HG03342 (cell line): ENCODE measurements around the gene AGPAT4.
"Not testable (repeated sequence)": the region's sequence is repeated elsewhere in the genome, so short reads cannot be mapped to it uniquely, and the experiment has no call there.

Experiments used
- ATAC-seq: cut with Tn5 transposase; IDR thresholded peaks from one replicate; pipeline ENCODE4 v1.9.1; 2021; ENCODE audit warnings: mild to moderate bottlenecking, moderate library complexity; ENCODE audit not compliant: unreplicated experiment

Gene AGPAT4, protein sequence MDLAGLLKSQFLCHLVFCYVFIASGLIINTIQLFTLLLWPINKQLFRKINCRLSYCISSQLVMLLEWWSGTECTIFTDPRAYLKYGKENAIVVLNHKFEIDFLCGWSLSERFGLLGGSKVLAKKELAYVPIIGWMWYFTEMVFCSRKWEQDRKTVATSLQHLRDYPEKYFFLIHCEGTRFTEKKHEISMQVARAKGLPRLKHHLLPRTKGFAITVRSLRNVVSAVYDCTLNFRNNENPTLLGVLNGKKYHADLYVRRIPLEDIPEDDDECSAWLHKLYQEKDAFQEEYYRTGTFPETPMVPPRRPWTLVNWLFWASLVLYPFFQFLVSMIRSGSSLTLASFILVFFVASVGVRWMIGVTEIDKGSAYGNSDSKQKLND

DNA sequence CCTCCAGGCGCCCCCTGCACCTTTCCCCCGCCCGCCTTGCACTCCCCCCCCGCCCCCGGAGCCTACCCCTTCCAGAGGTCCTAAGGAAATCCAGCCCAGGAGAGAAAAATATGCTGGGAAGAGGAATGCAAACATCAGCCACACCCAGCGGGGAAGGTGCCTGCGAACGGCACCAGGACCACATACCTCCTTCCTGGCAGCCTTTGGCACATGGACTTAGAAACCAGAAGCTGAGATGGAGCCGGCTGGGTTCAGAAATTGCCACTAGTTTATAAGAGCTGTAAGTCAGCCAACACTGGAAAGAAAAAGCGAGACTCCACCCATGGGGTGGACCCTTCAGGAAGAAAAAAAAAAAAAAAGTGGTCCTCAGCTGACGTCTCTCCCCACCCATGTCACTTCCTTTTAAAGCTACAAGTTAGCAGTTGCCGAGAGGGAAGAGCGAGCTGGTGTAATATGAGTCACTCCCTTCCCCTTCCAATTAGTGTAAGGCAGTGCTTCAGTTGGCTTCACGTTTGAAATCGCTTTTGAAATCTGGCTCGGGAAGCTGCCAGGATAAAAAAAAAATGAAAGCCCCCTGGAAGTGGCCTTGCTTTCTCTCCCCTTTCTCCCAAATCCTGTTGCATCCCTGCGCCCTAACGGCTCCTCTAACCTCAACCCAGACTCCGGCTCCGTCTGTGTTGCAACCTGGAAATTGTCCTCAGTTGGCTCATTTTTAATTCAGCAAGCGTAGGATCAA lies at the start of gene AGPAT4:
AGPAT4 (minus strand) TSS at position 310 of the 736 bp plus-strand sequence. CDS start 41,848 bp downstream, outside the sequence.
- peak; percentile 98 for ATAC-seq

DNA sequence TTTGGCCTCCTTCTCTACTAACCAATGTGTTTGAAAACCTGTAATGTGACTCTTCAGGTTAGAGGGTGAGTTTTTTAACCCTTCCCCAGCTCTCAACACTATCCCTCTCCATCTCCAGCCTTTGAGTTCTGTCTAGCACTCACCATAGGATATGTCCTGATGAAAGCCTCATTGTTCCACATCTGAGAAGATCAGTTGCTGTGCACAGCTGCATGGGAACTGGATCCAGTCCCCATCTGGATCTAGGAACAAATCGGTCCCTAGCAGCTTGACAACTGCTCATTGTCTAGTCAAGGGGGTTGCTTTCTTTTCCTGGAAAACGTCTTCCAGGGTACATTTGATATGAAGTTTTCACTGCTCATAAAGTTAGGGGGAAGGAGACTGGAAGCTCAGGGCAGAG lies 45.4 kb upstream of the AGPAT4 start:
- ATAC-seq, result no peak

DNA sequence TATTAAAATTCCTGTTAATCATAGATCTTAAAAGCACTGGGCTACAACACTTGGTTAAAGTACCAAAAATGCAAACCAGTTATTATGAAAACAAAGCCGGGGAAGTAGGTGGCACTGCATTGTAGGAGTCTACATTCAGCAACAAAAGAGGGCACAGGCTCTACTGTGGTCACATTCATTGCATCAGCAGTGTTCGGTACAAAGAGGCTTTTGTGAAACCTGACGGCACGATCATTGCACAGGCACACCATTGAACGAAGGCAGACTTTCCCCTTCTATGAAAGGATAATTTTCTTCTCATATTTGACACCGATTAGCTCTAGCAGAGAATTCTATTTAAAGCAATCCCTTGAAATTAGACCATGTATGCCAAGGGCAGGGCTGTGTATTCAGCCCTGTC lies 44.6 kb upstream of the AGPAT4 start:
- ATAC-seq, result no peak

DNA sequence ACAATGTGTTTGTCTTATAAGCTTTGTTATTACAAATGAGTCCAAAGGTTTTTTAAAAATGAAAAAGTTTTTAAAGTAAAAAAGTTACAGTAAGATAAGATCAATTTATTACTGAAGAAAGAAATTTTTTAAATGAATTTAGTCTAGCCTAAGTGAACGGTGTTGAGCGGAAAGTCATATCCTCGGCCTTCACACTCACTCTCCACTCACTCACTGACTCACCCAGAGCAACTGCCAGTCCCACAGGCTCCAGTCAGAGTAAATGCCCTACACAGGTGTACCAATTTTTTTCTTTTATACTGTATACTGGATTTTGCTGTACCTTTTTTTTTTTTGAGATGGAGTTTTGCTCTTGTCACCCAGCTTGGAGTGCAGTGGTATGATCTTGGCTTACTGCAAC lies 42.7 kb upstream of the AGPAT4 start:
- no peak for ATAC-seq

DNA sequence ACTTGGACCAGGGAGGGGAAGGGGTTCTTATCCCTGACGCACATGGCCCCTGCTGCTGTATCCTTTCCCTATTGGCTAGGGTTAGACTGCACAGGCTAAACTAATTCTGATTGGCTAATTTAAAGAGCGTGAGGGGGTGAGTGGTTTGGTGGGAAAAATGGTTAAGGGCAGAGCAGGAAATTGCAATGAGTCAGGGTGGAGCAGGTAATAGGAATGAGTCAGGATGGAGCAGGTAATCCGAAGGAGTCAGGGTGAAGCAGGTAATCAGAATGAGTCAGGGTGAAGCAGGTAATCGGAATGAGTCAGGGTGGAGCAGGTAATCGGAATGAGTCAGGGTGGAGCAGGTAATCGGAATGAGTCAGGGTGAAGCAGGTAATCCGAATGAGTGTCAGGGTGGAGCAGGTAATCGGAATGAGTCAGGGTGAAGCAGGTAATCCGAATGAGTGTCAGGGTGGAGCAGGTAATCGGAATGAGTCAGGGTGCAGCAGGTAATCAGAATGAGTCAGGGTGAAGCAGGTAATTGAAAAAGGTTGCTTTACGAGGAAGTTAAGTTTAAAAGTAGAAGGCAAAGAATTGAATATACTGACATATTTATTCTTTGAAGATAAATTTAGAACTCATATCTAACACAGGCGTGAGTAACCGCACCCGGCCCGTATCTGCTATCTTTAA lies 41.5 kb upstream of the AGPAT4 start:
- ATAC-seq, result not testable (repeated sequence)

DNA sequence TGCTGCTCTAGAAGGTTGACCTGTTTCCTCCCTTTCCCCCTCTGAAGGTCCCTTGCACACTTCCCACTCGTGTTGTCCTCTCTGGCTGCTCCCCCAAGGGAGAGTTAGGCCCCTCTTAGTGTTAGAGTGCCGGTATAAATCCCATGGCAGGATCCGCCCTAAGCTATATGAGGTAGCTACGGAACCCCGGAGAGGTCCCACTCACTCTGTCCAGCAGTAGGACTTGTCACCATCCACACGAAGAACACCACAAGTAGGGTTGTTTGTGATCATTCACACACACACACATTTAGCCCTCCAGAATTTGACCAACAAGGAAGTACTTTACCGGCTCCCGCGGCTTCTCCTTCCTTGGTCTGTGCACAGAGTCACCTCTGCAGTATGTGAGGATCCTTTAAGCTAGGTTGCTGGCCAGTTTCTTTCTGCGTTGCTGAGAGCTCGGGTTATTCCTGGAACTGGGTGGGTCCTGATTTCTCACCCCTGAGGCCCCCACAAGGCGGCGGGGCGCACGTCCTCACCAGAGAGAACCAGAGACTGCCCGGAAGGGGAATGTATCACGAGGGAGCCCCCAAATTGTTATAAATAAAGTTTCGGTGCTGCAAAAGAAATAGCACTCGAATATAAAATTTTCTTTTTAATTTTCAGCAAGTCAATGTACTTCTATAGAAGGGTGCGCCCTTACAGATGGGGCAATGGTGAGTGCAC lies 40.8 kb upstream of the AGPAT4 start:
- ATAC-seq, result not testable (repeated sequence)

DNA sequence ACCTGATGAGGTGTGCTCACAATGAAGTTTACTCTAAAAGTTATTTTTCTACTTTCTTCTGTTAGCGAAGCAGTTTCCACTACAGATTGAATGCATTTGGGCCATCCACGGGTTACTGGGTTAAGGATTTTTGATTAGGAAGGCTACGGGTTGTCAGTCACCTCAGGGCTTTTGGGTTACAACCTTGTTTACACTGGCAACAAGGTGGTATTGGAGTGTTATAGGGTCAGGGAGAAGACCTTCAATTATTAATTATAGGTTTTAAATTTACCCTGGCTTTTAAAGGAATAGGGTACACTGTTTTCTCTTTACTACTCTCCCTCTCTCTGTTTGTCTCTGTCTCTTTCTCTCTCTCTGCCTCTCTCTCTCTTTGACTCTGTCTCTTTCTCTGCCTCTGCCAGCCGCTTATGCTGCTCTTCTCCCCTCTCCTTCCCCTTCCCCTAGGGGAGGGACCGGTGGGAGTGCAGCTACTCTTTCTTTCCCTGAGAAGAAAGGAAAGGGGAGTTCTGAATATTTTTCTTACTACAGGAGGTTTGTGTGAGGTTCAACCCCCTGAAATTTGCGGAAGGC lies 40.2 kb upstream of the AGPAT4 start:
- ATAC-seq, result no peak

DNA sequence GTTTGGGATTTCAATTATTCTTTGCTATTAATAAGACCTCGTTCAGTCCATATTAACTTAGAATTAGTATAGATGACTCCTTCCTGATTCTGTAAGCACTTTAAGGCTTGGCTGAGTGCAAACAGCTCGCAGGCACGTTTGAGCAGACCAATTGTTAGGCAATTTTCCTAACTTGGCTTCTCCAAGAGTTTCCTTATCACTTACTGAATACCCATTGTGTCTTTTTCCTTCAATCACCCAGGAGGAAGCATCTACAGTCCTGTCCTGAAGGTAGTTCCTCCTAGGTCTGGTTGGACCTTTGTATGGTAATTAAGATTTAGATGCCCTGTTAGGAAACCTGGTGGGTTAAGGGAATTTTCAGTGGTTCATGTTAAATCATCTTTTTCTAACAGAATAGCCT lies 39.6 kb upstream of the AGPAT4 start:
- not testable (repeated sequence) for ATAC-seq

DNA sequence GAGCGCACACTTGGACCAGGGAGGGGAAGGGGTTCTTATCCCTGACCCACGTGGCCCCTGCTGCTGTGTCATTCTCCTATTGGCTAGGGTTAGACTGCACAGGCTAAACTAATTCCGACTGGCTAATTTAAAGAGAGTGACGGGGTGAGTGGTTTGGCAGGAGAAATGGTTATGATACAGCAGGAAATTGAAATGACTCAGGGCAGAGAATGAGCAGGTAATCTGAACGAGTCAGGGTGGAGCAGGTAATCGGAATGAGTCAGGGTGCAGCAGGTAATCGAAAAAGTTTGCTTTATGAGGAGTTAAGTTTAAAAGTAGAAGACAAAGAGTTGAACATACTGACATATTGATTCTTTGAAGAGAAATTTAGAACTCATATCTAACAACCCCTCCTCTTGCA lies 35.9 kb upstream of the AGPAT4 start:
- not testable (repeated sequence) for ATAC-seq

DNA sequence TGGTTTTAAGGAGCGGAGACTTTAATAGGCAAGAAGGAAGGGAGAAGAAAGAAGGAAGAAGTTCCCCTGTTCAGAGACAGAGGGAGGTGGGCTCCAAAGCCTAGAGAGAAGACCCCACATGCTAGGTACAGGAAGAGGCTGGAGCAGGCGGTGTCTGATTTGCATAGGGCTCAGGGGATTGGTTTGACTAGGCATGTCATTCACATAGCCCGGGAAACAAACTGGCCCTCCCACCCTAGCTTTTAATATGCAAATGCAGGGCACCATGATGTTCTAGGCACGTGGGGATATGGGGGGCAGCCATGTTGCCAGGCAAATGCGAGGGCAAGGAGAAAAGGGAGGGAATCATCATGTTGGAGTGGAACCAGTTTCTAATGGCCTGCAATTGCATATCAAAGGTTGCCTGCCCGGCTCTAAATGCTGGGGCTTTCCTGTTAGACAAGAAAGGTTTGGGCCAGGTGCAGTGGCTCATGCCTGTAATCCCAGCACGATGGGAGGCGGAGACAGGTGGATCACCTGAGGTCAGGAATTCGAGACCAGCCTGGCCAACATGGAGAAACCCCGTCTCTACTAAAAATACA lies 34.3 kb upstream of the AGPAT4 start:
- ATAC-seq, result no peak

DNA sequence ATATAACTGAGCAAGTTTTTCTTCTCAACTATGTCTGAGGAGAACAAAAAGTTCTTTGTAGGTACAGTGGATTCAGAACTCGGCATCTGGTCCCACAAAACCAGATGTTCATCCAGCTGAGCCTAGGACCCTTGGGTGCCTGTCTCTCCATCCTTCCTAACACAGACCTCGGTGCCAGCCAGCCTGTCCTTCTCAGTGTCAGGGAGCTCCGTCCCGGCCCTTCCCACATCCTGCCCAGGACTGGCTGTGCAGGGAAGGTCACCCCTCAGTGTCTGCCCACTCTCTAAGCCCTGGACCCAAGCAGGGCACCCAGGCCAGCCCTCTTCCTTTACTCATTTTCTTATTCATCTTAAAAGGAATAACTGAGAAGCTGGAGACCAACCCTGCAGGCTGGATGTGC lies 32.0 kb upstream of the AGPAT4 start:
- ATAC-seq, result no peak

DNA sequence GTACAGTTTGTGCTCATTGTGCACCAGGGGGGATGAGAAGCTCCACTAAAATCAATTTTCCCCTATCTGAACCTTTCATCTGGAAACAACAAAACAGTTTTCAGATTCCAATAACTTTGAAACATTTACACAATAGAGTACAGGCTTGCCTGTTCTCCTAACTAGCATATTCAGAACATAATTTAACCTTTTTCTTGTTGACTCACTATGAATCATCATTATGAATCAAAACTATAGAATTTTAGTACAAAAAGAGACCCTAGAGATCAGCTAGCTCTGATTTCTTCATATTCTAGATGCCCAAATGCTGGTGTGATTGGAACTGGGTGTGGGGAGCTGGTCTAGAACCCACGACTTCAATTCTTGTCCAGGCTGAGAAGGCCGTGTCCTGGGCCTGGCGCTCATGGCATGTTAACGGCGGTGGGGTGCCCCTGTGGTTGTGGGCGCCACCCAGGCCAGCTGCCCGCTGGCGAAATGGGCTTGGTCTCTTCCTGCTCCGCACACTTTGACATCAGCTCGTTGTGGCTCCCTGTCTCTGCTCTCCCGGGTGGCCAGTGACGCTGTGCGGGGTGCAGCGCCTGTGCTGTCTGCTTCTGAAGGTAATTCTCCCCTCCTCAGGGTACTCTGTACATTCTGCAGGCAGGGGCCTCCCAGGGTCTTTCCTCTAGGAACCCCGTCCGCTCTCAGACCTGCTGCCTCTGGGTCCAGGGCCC lies 29.9 kb upstream of the AGPAT4 start:
- ATAC-seq, result no peak

DNA sequence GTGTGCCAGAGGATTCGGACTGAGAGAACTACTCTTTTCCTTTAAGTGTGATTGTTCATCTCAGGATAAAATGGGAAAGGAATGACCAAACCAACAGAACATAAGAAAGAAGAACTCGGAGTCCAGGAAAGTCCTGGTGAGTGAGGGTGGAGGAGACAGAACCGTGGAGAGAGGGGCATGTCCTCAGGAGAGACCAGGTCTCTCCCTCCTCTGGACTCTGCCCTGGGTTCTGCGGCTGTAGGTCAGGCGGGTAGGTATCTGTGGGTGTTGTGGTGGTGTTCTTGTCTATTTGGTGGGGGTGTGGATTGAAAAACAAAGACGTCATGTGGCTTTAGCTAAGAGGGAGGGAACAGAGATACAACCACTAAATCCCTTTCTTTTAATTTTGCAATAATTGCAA lies 29.1 kb upstream of the AGPAT4 start:
- ATAC-seq, result no peak

DNA sequence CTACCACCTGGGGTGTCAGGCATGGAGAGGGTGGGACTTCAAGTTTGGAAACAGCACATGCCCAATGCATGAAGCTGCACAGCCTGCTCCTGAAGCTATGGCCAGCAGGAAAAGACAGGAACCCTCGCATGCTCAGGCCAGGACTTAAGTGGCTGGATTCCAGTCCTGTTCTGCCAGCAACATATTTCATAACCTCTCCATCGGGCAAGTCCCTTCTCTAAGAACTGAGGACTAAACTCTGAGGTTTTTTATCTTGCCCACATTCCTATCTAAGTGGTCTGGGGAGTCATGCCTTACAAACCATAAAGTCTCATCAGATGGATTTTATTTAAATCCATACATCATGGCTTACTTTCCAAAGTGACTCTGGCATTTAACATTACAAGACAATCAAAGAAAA lies 27.5 kb upstream of the AGPAT4 start:
- ATAC-seq, result no peak

DNA sequence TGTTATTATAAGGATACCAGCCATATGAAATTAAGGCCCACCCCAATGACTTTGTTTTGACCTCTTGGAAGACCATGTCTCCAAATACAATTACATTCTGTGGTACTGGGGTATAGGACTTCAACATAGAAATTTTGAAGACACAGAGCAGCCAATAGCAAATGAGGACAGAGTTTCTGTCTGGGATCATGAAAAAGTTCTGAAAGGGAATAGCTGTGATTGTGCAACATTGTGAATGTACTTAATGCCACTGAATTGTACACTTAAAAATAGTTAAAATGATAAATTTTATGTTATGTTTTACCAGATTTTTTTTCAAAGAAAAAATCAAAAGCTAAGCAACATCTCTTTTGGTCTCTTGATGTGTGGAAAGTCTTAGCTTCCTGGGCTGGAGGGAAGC lies 27.0 kb upstream of the AGPAT4 start:
- no peak for ATAC-seq

DNA sequence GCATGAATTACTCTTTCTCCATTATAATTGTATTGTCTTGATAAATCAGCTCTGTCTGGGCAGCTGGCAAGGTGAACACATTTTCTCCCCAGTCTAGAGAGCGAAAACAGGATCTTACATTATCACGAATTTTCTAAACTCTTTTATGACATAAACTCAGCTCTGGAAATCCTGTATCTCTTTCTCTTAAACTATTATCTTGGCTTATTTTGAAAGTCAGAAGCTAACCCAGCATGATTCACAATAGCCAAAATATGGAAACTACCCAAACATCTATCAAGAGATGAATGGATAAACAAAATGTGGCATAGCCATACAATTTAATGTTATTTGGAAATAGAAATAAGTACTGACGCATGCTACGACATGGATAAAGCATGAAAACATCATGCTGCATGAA lies 25.9 kb upstream of the AGPAT4 start:
- ATAC-seq, result no peak

DNA sequence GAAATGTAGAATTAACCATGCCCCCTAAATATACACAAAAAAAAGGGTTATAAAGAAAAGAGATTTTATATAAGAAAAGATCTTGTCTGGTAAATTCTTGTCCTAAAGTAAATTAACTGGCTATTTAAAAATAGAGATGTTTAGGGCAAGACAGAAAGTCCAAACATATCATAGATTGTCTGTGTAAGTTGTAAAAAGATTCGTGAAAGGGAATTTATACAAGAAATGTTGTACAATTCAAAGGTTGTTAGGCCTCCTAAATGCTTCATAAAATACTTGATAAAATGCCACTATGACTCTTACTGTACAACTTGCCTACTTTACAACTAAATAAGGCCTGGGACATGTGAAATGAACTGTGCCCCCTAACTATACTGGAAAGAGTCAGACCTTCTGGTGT lies 21.9 kb upstream of the AGPAT4 start:
- no peak for ATAC-seq

DNA sequence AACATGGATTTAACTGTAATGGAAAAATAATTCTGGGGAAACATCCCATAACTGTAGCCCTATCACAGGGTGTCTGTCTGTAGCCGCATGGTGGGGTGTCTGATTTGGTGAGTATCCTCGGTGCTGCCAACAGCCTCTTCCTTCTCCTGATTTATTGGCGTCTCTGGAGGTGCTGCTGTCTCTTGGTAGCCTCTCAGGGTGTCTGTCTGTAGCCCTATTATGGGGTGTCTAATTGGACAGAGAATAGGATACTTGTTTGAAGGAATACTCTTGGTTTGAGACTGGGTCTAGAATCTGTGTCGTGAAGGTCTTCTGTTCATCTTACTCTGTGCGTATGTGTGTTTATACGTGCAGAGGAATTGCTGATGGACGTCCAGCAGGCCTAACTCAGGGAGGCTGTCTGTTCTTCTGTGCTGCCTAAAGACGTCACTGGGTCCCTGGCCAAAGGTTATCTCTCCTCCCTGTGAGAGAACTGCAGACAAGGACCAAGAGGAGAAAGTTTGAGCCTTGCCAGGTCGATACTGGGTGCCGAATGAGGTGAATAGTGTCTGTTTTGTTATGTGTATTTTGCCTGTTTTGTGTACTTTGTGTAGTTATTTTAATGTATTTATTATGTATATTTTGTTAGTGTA lies 18.9 kb upstream of the AGPAT4 start:
- ATAC-seq, result no peak

DNA sequence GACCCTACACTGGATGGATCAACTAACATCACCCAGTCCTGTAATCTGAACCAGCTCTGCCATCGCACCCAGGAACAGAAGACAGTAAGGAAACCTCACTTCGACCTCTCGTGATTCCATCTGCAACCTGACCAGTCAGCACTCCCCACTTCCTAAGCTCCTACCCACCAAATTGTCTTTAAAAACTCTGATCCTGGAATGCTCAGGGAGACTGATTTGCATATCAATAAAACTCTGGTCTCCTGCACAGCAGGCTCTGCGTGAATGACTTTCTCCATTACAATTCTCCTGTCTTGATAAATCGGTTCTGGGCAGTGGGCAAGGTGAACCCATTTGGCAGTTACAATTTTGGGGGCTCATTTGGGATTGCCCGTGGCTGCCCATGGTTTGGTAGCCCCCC lies 18.3 kb upstream of the AGPAT4 start:
- no peak for ATAC-seq
